ENCODE data around the gene RER1. TPM values are rescaled to one million over a fixed set of nuclear protein-coding genes. Genes with fewer than 3 reads are reported as not detected.

The RER1 gene
- total RNA-seq, 1 experiment from 2014 or later: 110 TPM

GRCh38 chr1:2374252-2375155 is 17.1 kb upstream of the RER1 start:
- Histone ChIP-seq H4K8ac (replicated peaks; ENCODE audit: insufficient read length, low read depth, low read length) (no peak overlapping the region), H2BK15ac (ENCODE audit: low read depth, low read length) (no peak overlapping the region), H2BK120ac (ENCODE audit: low read depth, low read length, poor library complexity, severe bottlenecking) (no peak overlapping the region), H3K4me1 (ENCODE audit: insufficient read depth, low read length) (no peaks in the 10 kb centered on the region), H2BK5ac (ENCODE audit: insufficient read length, low read length) (no peak overlapping the region), H3K18ac (ENCODE audit: insufficient read length, low read depth, low read length) (no peak overlapping the region), H4K5ac (ENCODE audit: insufficient read length, low read depth, low read length) (no peak overlapping the region), H2AFZ (ENCODE audit: low read length) (no peak overlapping the region), H3K56ac (ENCODE audit: insufficient read length, low read depth, low read length) (no peak overlapping the region), H3K23me2 (ENCODE audit: insufficient read length, low read depth, low read length, poor library complexity, severe bottlenecking) (no peaks in the 10 kb centered on the region), H3K9me3 (ENCODE audit: control insufficient read depth, low read depth, low read length) (no peaks in the 10 kb centered on the region), H3K14ac (ENCODE audit: insufficient read depth, low read length) (no peak overlapping the region; the same call in 1 of the 2 replicates), H3K79me2 (ENCODE audit: insufficient read depth, low read length) (no peaks in the 10 kb centered on the region), H4K20me1 (ENCODE audit: control insufficient read depth, insufficient read depth, insufficient read length) (no peaks in the 10 kb centered on the region), H2AK5ac (ENCODE audit: insufficient read length, low read length) (no peak overlapping the region), H3K79me1 (ENCODE audit: insufficient read depth, low read depth, low read length, poor library complexity, severe bottlenecking) (no peaks in the 10 kb centered on the region), H3K27ac (ENCODE audit: insufficient read length, low read depth, low read length) (no peak overlapping the region), H3K4ac (ENCODE audit: low read depth, low read length) (no peak overlapping the region), H2BK12ac (ENCODE audit: insufficient read length, low read depth, low read length) (no peak overlapping the region), H3K27me3 (ENCODE audit: insufficient read depth, low read length) (no peaks in the 10 kb centered on the region), H3K23ac (ENCODE audit: insufficient read length, low read depth, low read length) (no peak overlapping the region), H3K4me2 (ENCODE audit: insufficient read depth, insufficient read length, low read length) (no peak overlapping the region), H3T11ph (ENCODE audit: low read length) (no peak overlapping the region), H4K91ac (ENCODE audit: insufficient read length, low read depth, low read length) (no peak overlapping the region), H2BK20ac (ENCODE audit: low read depth, low read length, poor library complexity, severe bottlenecking) (no peak overlapping the region), H3K9ac (ENCODE audit: extremely low read depth, insufficient read length, low read length) (no peak overlapping the region)
- Mint-ChIP-seq H3K4me1 (no peaks in the 10 kb centered on the region), H3K27me3 (ENCODE audit: low read depth) (no peaks in the 10 kb centered on the region; the same call in none of the 2 replicates), H3K9me3 (no peaks in the 10 kb centered on the region; a peak in 1 of 5 replicates), H3K36me3 (ENCODE audit: insufficient read depth in 1 of 3, low read depth in 3 of 3) (peaks cover 0 to 7% (median 0%) of the 10 kb centered on the region in 3 experiments; a peak in 5 of 7 replicates), H3K27ac (no peak overlapping the region), H3K4me3 (no peak overlapping the region)
- TF ChIP-seq, protein P1, sequence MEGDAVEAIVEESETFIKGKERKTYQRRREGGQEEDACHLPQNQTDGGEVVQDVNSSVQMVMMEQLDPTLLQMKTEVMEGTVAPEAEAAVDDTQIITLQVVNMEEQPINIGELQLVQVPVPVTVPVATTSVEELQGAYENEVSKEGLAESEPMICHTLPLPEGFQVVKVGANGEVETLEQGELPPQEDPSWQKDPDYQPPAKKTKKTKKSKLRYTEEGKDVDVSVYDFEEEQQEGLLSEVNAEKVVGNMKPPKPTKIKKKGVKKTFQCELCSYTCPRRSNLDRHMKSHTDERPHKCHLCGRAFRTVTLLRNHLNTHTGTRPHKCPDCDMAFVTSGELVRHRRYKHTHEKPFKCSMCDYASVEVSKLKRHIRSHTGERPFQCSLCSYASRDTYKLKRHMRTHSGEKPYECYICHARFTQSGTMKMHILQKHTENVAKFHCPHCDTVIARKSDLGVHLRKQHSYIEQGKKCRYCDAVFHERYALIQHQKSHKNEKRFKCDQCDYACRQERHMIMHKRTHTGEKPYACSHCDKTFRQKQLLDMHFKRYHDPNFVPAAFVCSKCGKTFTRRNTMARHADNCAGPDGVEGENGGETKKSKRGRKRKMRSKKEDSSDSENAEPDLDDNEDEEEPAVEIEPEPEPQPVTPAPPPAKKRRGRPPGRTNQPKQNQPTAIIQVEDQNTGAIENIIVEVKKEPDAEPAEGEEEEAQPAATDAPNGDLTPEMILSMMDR (conservative IDR thresholded peaks at IDR 0.05): no peak
- DNase-seq: no peak
- no CpG with 5 or more reads among the region's 17 CpGs for WGBS (ENCODE audit: extremely low coverage, insufficient read length, low lambda C conversion rate)
